OCI-LY1 (cell line): ENCODE results near the gene TMEM109.

Source experiments
- EZH2 ChIP-seq: fragments of 200-600 bp; sonication (generic), shearing (Covaris generic); IDR thresholded peaks from 2 replicates; pipeline ENCODE4 v1.8.0; 2017; ENCODE audit warnings: borderline replicate concordance, mixed run types, mild to moderate bottlenecking, antibody characterized with exemption, low read length, moderate library complexity, mixed read lengths
- TF ChIP-seq, protein P1 (sequence below): fragments of 200-600 bp; sonication (generic), shearing (Covaris generic); IDR thresholded peaks from 2 replicates; pipeline ENCODE4 v1.5.1; 2017; ENCODE audit warnings: mild to moderate bottlenecking, antibody characterized with exemption, low read length, moderate library complexity, mixed read lengths

DNA sequence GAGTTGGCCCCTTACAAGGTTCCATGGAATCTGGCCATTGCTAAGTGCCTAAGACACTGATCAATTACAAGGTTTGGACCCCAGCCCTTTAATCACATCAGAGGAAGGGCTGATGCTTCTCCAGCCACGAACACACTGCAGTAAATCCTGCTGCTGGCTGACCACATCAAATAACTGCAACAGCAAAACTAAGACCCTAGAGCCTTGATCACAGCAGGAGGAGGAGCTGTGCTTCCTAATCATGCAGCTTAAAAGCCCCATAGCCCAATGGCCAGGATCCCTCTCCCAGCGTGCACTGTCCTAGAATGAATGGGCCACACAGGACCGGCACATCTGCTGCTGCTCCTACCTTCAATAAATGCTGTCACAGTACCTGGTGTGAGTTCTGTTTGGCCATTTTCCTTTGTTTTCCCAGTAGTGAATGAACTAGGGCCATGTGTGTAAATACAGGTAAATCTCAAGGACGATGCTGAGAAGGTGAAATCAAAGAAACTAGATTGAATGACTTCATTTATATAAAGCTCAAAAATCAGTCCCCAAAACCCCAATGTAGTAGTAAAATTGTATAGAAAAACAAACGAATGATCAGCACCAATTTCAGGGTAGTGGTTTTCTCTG is 33.9 kb upstream of the TMEM109 start:
- TF ChIP-seq, protein P1, sequence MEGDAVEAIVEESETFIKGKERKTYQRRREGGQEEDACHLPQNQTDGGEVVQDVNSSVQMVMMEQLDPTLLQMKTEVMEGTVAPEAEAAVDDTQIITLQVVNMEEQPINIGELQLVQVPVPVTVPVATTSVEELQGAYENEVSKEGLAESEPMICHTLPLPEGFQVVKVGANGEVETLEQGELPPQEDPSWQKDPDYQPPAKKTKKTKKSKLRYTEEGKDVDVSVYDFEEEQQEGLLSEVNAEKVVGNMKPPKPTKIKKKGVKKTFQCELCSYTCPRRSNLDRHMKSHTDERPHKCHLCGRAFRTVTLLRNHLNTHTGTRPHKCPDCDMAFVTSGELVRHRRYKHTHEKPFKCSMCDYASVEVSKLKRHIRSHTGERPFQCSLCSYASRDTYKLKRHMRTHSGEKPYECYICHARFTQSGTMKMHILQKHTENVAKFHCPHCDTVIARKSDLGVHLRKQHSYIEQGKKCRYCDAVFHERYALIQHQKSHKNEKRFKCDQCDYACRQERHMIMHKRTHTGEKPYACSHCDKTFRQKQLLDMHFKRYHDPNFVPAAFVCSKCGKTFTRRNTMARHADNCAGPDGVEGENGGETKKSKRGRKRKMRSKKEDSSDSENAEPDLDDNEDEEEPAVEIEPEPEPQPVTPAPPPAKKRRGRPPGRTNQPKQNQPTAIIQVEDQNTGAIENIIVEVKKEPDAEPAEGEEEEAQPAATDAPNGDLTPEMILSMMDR = no peak
- TF ChIP-seq EZH2 = no peak
